ENCODE results near the gene PPIC.

DNA sequence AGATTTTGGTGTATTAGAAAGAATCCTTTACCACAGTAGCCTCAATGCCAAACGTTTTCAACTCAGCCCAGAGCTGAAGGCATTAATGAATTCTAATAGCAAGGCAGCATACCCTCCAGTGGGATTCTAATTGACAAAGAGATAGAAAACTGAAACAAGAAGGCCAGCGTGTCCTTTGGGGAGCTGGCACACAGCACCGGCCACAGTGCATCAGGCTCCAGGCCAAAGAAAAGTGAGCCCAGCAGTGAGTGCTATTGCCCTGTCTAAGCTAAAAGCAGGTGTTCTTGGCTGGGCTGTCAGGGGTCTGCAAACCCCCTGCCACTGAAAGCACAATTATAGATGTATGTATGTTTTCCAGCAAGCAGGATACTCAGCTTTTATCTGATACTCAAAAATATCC, 40.4 kb downstream of the PPIC start:
- no peak for TF ChIP-seq POLR2A (IDR thresholded peaks at IDR 0.05; ENCODE audit: low read depth)
- TF ChIP-seq CTCF (IDR thresholded peaks at IDR 0.05) = no peak
- TF ChIP-seq EP300 (IDR thresholded peaks at IDR 0.05) = no peak
- no peak for TF ChIP-seq POLR2AphosphoS5 (IDR thresholded peaks at IDR 0.05)

All from esophagus muscularis mucosa (tissue), 4 donors.